GM12878 (cell line): ENCODE results near the gene DIP2A. TPM values are rescaled to one million over a fixed set of nuclear protein-coding genes. Genes with fewer than 3 reads are reported as not detected.

Source experiments
- ATAC-seq: fragments of 200-7000 bp; cut with Tn5 transposase; 3 replicates; pipeline ENCODE4 v1.9.1; 2020; ENCODE audit warnings: mild to moderate bottlenecking, moderate library complexity
- BruUV-seq: library from RNA; stranded (reverse); fragments of 400-500 nt; replicated peaks from 2 replicates; lab custom pipeline; 2021; lab: Mats Ljungman, UMichigan
- CTCF ChIA-PET: fragments of 300-600 bp; sonication (Branson Sonifier 250); formaldehyde crosslinking; extraction: SDS; loops from one replicate; lab custom pipeline; 2021; ENCODE audit warnings: inconsistent platforms; lab: Yijun Ruan, JAX
- POLR2A ChIA-PET: fragments of 350-600 bp; formaldehyde crosslinking; extraction: SDS; loops from one replicate; lab custom pipeline; 2021; ENCODE audit warnings: inconsistent platforms; lab: Charles Lee
- RAD21 ChIA-PET: fragments of 300-600 bp; sonication (Branson Sonifier 250); formaldehyde crosslinking; loops from one replicate; lab custom pipeline; 2023; ENCODE audit warnings: antibody characterized with exemption; ENCODE audit not compliant: unreplicated experiment; lab: Charles Lee
- SMC1A ChIA-PET: fragments of 300-600 bp; sonication (Branson Sonifier 250); formaldehyde crosslinking; loops from one replicate; lab custom pipeline; 2023; ENCODE audit not compliant: unreplicated experiment, uncharacterized antibody; lab: Charles Lee
- DNase-seq: peaks from one replicate; pipeline ENCODE4 v3.0.0-alpha.2; 2011; ENCODE audit warnings: low read depth, low spot score
- FAIRE-seq: peaks from 3 replicates; lab custom pipeline; 2011; peaks lifted over from hg19 to GRCh38; lab: Jason Lieb, UNC
- H2AFZ ChIP-seq: 2 replicates; pipeline ENCODE4 v1.6.0; 2011; ENCODE audit warnings: low read depth, low read length, control low read depth; ENCODE audit not compliant: control insufficient read depth
- H3K27ac ChIP-seq: 2 replicates; pipeline ENCODE4 v1.5.1; 2011; ENCODE audit warnings: control low read depth; ENCODE audit not compliant: control insufficient read depth, insufficient read depth
- H3K27me3 ChIP-seq, 2 experiments: replicated peaks in 1 of 2; 2 replicates each; pipeline versions ENCODE4 v1.6.0 to v1.6.1; 2011; ENCODE audit warnings: low read length in 1 of 2; ENCODE audit not compliant: control insufficient read depth in 2 of 2, insufficient read depth in 2 of 2
- H3K36me3 ChIP-seq, 2 experiments: 2 replicates each; pipeline ENCODE4 v1.5.1; 2011; ENCODE audit warnings: low read length in 1 of 2; ENCODE audit not compliant: control insufficient read depth in 2 of 2, insufficient read depth in 2 of 2
- H3K4me1 ChIP-seq: 2 replicates; pipeline ENCODE4 v1.6.1; 2011; ENCODE audit warnings: mild to moderate bottlenecking, low read length, moderate library complexity, mixed read lengths; ENCODE audit not compliant: control insufficient read depth, insufficient read depth
- H3K4me2 ChIP-seq: 2 replicates; pipeline ENCODE4 v1.6.0; 2011; ENCODE audit warnings: control low read depth; ENCODE audit not compliant: control insufficient read depth, insufficient read depth
- H3K4me3 ChIP-seq: fragments of 200-600 bp; sonication (generic); 2 replicates; pipeline ENCODE4 v1.5.1; 2016
- H3K79me2 ChIP-seq: 2 replicates; pipeline ENCODE4 v1.6.0; 2011; ENCODE audit warnings: low read length; ENCODE audit not compliant: control insufficient read depth, insufficient read depth
- H3K9ac ChIP-seq: 2 replicates; pipeline ENCODE4 v1.8.0; 2011; ENCODE audit warnings: low read length, control low read depth, mixed read lengths; ENCODE audit not compliant: control insufficient read depth, insufficient read depth
- H3K9me3 ChIP-seq: replicated peaks from 3 replicates; pipeline ENCODE4 v1.5.1; 2011; ENCODE audit warnings: mild to moderate bottlenecking, low read length; ENCODE audit not compliant: control insufficient read depth, insufficient read depth
- H4K20me1 ChIP-seq: 2 replicates; pipeline ENCODE4 v1.6.0; 2011; ENCODE audit not compliant: control insufficient read depth, insufficient read depth
- BMI1 ChIP-seq: fragments of 450-650 bp; IDR thresholded peaks from 2 replicates; pipeline ENCODE4 v1.6.1; 2016; ENCODE audit warnings: mild to moderate bottlenecking, moderate library complexity, borderline replicate concordance
- GATAD2B ChIP-seq: fragments of 450-650 bp; conservative IDR thresholded peaks from 2 replicates; pipeline ENCODE4 v1.6.1; 2017; ENCODE audit warnings: low read depth, mild to moderate bottlenecking, moderate library complexity
- HDAC2 ChIP-seq: fragments of 200-600 bp; sonication (generic); IDR thresholded peaks from 2 replicates; pipeline ENCODE4 v1.6.1; 2017
- HDAC6 ChIP-seq: fragments of 200-600 bp; sonication (generic); IDR thresholded peaks from one replicate; pipeline ENCODE4 v1.8.0; 2017; ENCODE audit warnings: antibody characterized with exemption; ENCODE audit not compliant: unreplicated experiment
- IKZF1 ChIP-seq: fragments of 450-650 bp; conservative IDR thresholded peaks from 2 replicates; pipeline ENCODE4 v1.6.1; 2017; ENCODE audit warnings: antibody characterized with exemption, mild to moderate bottlenecking
- JUNB ChIP-seq: IDR thresholded peaks from 2 replicates; pipeline ENCODE4 v1.6.1; 2016; ENCODE audit warnings: antibody characterized with exemption, mild to moderate bottlenecking
- KLF5 ChIP-seq: fragments of 450-650 bp; IDR thresholded peaks from 2 replicates; pipeline ENCODE4 v1.6.1; 2014; ENCODE audit warnings: mild to moderate bottlenecking; ENCODE audit not compliant: partially characterized antibody
- LARP7 ChIP-seq: fragments of 450-650 bp; IDR thresholded peaks from 2 replicates; pipeline ENCODE4 v1.6.1; 2017; ENCODE audit warnings: mild to moderate bottlenecking
- MEF2B ChIP-seq: fragments of 450-650 bp; IDR thresholded peaks from 2 replicates; pipeline ENCODE4 v1.6.1; 2018; ENCODE audit warnings: mild to moderate bottlenecking, moderate library complexity; ENCODE audit not compliant: partially characterized antibody, poor library complexity, severe bottlenecking
- NBN ChIP-seq: fragments of 450-650 bp; IDR thresholded peaks from 2 replicates; pipeline ENCODE4 v1.6.1; 2016
- NFXL1 ChIP-seq: fragments of 450-650 bp; IDR thresholded peaks from 2 replicates; pipeline ENCODE4 v1.6.1; 2017; ENCODE audit warnings: antibody characterized with exemption, mild to moderate bottlenecking, borderline replicate concordance
- NRF1 ChIP-seq: conservative IDR thresholded peaks from 2 replicates; pipeline ENCODE4 v1.6.1; 2011; ENCODE audit warnings: mild to moderate bottlenecking, low read depth, low read length, improper control_type of control experiment
- RFX5 ChIP-seq: IDR thresholded peaks from 2 replicates; pipeline ENCODE4 v1.6.1; 2011; ENCODE audit warnings: low read depth, low read length, improper control_type of control experiment
- SIX5 ChIP-seq: IDR thresholded peaks from 2 replicates; pipeline ENCODE4 v1.6.1; 2011; ENCODE audit warnings: mild to moderate bottlenecking, low read depth, low read length, moderate library complexity; ENCODE audit not compliant: severe bottlenecking
- SMC3 ChIP-seq: IDR thresholded peaks from 2 replicates; pipeline ENCODE4 v1.6.1; 2011; ENCODE audit warnings: low read length, improper control_type of control experiment, borderline replicate concordance
- TCF7 ChIP-seq: IDR thresholded peaks from 2 replicates; pipeline ENCODE4 v1.6.1; 2014; ENCODE audit warnings: antibody characterized with exemption, borderline replicate concordance
- YBX1 ChIP-seq: fragments of 450-650 bp; IDR thresholded peaks from 2 replicates; pipeline ENCODE4 v1.6.1; 2016; ENCODE audit warnings: antibody characterized with exemption
- ZNF622 ChIP-seq: fragments of 450-650 bp; IDR thresholded peaks from 2 replicates; pipeline ENCODE4 v1.6.1; 2017; ENCODE audit warnings: mild to moderate bottlenecking, inconsistent platforms
- WGBS: methylation state at CpG from one replicate; pipeline ENCODE4 v1.1.6; 2016; ENCODE audit warnings: low lambda C conversion rate; ENCODE audit not compliant: insufficient replicate concordance, insufficient coverage; ENCODE audit errors: missing lambda C conversion rate; 5-methylcytosine and 5-hydroxymethylcytosine counted together
- in situ Hi-C: fragments of 300-500 bp; cut with MboI; formaldehyde crosslinking; loops from 9 replicates; pipeline ENCODE4 v1.14.3; 2018; ENCODE audit warnings: mixed read lengths
- intact Hi-C: fragments of 100-400 bp; cut with micrococcal nuclease; formaldehyde crosslinking; loops from one replicate; pipeline ENCODE4 v1.14.2; 2022; ENCODE audit not compliant: unreplicated experiment
- polyA plus RNA-seq, 11 experiments: library from polyadenylated mRNA; depleted of rRNA in 4 of 11; unstranded in 6 of 11; stranded (reverse) in 5 of 11; fragments of >200 nt; fragmentation: Nextera tagmentation in 4 of 11; fragmentation: Illumina TruSeq in 1 of 11; extraction: Ambion mirVana in 4 of 11; extraction: Trizol in 1 of 11; gene quantifications; 1 replicate in 1 of 11; 2 replicates in 10 of 11; pipeline versions ENCODE4 v1.2.1 to v1.2.3, GENCODE V29; 2011 to 2016; ENCODE audit warnings: inconsistent platforms in 2 of 11, missing spikeins in 2 of 11, low read depth in 1 of 11
- total RNA-seq, 4 experiments: library from RNA; depleted of rRNA in 3 of 4; stranded (reverse); fragments of >200 nt in 3 of 4; fragmentation: Illumina TruSeq in 1 of 4; extraction: Trizol in 1 of 4; gene quantifications; 2 replicates each; pipeline versions ENCODE4 v1.2.1 to v1.2.3, GENCODE V29; 2013 to 2021
- TF ChIP-seq, protein P1 (sequence below): fragments of 450-650 bp; IDR thresholded peaks from 2 replicates; pipeline ENCODE4 v1.6.1; 2018; ENCODE audit warnings: mild to moderate bottlenecking, low read depth, moderate library complexity; ENCODE audit not compliant: partially characterized antibody

The DIP2A gene
- total and polyA plus RNA-seq, 10 of the 15 experiments (the other 5 are each of a cell fraction or from before 2014, with no cell fraction given): 1.7 to 25.5 (median 12.2) TPM

DNA sequence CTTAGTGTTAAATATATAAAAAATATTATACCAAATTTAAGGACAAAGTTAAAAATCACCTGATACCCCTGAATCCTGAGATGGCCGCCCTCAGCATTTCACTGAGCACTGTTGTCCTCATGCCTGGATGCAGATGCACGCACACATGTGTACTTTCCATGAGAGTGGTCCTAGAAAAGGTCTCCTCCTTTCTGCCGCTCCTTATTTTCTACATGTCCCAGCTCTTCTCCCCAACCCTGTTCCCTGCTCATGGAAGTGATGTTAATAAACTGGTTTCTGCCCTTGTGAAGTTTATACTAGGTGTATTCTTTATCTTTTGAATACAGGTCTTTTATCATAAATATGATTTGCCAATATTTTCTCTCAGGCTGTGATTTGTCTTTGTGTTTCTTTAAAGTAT is 32.9 kb downstream of the DIP2A start:
- no peak overlapping the region for H3K4me3 ChIP-seq
- H3K9me3 ChIP-seq: no peaks in the 10 kb centered on the region; the same call in 2 of the 3 replicates
- no TSS peak for BruUV-seq
- DNase-seq: no peak
- no peak overlapping the region for H3K9ac ChIP-seq
- no peaks in the 10 kb centered on the region for H3K79me2 ChIP-seq
- H2AFZ ChIP-seq: no peak overlapping the region
- CTCF ChIA-PET: no interaction called here
- TF ChIP-seq JUNB (no peak), MEF2B (no peak), YBX1 (no peak), NBN (no peak), IKZF1 (no peak), TCF7 (no peak), BMI1 (no peak), SMC3 (no peak), KLF5 (no peak), LARP7 (no peak), SIX5 (no peak), NRF1 (no peak), ZNF622 (no peak), HDAC6 (no peak), HDAC2 (no peak), GATAD2B (no peak), RFX5 (no peak), NFXL1 (no peak)
- TF ChIP-seq, protein P1, sequence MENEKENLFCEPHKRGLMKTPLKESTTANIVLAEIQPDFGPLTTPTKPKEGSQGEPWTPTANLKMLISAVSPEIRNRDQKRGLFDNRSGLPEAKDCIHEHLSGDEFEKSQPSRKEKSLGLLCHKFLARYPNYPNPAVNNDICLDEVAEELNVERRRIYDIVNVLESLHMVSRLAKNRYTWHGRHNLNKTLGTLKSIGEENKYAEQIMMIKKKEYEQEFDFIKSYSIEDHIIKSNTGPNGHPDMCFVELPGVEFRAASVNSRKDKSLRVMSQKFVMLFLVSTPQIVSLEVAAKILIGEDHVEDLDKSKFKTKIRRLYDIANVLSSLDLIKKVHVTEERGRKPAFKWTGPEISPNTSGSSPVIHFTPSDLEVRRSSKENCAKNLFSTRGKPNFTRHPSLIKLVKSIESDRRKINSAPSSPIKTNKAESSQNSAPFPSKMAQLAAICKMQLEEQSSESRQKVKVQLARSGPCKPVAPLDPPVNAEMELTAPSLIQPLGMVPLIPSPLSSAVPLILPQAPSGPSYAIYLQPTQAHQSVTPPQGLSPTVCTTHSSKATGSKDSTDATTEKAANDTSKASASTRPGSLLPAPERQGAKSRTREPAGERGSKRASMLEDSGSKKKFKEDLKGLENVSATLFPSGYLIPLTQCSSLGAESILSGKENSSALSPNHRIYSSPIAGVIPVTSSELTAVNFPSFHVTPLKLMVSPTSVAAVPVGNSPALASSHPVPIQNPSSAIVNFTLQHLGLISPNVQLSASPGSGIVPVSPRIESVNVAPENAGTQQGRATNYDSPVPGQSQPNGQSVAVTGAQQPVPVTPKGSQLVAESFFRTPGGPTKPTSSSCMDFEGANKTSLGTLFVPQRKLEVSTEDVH: no peak
- no peak for ATAC-seq
- POLR2A ChIA-PET: no interaction called here
- H3K4me2 ChIP-seq: no peak overlapping the region
- intact Hi-C loops: no loop called here
- H4K20me1 ChIP-seq: no peaks in the 10 kb centered on the region
- in situ Hi-C loops: no loop called here
- no peak for FAIRE-seq
- peaks cover 0 to 9% of the 10 kb centered on the region in 2 experiments for H3K36me3 ChIP-seq
- no peaks in the 10 kb centered on the region for H3K27me3 ChIP-seq
- RAD21 ChIA-PET: no interaction called here
- no peak overlapping the region for H3K27ac ChIP-seq
- SMC1A ChIA-PET: no interaction called here
- WGBS: 96% methylated on average over 3 of the region's 3 CpGs
- no peaks in the 10 kb centered on the region for H3K4me1 ChIP-seq
